ENCODE results near the gene FBXW9.

- TF ChIP-seq POLR2A (IDR thresholded peaks at IDR 0.05), result no peak
- no peak for TF ChIP-seq CTCF (IDR thresholded peaks at IDR 0.05)
- TF ChIP-seq EP300 (IDR thresholded peaks at IDR 0.05), result no peak
- TF ChIP-seq POLR2AphosphoS5 (IDR thresholded peaks at IDR 0.05), result no peak
Observed at GRCh38 chr19:12733369-12734214, 37.2 kb upstream of the FBXW9 start.
